Gastrocnemius medialis (tissue), 4 donors: ENCODE measurements around the gene LRRC51.

ENCODE experiments used
- POLR2A ChIP-seq, 2 donors: fragments of 450-650 bp; IDR thresholded peaks; one replicate each; pipeline ENCODE4 v1.6.1; 2017; ENCODE audit warnings: antibody characterized with exemption in 2 of 2, mild to moderate bottlenecking in 2 of 2, moderate library complexity in 2 of 2
- TF ChIP-seq, protein P1 (sequence below), 5 experiments: fragments of 450-650 bp in 3 of 5; fragments of 200-600 bp in 2 of 5; sonication (generic) in 2 of 5; IDR thresholded peaks in 4 of 5; conservative IDR thresholded peaks in 1 of 5; 1 replicate in 4 of 5; 2 replicates in 1 of 5; pipeline ENCODE4 v1.5.1; 2016 to 2019; ENCODE audit warnings: antibody characterized with exemption in 5 of 5, mild to moderate bottlenecking in 3 of 5, moderate library complexity in 3 of 5

DNA sequence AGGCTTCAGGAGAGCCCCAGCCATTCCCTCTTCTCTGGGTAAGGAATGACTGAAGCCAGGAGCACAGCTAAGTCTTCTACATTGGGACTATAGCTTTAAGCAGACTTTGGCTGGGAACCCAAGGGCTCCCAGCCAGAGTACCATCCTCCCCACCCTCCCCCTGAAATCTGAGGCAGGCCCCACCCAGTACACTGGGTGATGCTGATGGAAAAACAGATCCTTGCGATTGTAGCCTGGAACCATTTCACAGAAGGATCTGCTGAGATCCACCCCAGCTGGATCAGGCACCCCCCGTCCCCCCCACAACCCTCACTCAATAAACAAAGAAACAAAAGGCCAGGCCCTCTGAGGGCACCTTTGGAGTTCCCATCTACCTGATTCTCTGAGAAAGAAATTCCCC lies 42.2 kb upstream of the LRRC51 start:
- TF ChIP-seq, protein P1, sequence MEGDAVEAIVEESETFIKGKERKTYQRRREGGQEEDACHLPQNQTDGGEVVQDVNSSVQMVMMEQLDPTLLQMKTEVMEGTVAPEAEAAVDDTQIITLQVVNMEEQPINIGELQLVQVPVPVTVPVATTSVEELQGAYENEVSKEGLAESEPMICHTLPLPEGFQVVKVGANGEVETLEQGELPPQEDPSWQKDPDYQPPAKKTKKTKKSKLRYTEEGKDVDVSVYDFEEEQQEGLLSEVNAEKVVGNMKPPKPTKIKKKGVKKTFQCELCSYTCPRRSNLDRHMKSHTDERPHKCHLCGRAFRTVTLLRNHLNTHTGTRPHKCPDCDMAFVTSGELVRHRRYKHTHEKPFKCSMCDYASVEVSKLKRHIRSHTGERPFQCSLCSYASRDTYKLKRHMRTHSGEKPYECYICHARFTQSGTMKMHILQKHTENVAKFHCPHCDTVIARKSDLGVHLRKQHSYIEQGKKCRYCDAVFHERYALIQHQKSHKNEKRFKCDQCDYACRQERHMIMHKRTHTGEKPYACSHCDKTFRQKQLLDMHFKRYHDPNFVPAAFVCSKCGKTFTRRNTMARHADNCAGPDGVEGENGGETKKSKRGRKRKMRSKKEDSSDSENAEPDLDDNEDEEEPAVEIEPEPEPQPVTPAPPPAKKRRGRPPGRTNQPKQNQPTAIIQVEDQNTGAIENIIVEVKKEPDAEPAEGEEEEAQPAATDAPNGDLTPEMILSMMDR (IDR thresholded peaks at IDR 0.05 in 4 of 5, conservative IDR thresholded peaks at IDR 0.05 in 1 of 5): no peak
- TF ChIP-seq POLR2A (IDR thresholded peaks at IDR 0.05): peak; percentile 78 to 82
